Measurements from ENCODE around the gene TRAPPC14. TPM values are rescaled to one million over a fixed set of nuclear protein-coding genes. Genes with fewer than 3 reads are reported as not detected.

Gene TRAPPC14
- total RNA-seq, 3 donors from 2014 or later, result 3.4 to 16.1 (median 12.6) TPM

DNA sequence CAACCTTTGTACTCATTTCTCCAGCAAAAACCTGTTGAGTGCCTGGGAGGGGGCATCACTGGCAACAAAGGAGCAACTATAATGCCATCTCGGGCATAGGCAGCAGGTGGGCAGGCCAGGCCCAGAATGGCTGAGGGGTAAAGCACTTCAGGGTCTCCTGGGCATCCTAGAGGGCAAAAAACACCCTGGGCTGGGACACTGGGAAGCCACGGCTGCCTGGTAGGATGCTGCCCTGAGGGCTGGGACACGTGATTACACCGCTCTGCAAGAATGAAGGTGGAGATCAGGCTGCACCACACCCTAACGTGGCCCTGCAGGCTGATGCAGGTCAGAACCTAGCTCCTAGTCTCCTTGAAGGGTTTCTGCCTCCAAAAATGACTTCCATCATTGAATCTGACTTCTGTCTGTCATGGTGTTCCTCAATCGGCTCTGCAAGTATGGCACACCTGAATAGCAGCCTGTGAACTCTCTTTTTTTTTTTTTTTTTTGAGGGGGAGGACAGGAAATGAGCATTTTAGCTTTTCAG lies 4.5 kb upstream of the TRAPPC14 start:
- no peak overlapping the region for H3K4me3 ChIP-seq
- DNase-seq (ENCODE audit: low spot score in 2 of 2), result no peak
- H3K9me3 ChIP-seq, result no peaks in the 10 kb centered on the region
- TF ChIP-seq POLR2A (IDR thresholded peaks at IDR 0.05) (no peak), POLR2AphosphoS5 (IDR thresholded peaks at IDR 0.05) (no peak)
- TF ChIP-seq, protein P1, sequence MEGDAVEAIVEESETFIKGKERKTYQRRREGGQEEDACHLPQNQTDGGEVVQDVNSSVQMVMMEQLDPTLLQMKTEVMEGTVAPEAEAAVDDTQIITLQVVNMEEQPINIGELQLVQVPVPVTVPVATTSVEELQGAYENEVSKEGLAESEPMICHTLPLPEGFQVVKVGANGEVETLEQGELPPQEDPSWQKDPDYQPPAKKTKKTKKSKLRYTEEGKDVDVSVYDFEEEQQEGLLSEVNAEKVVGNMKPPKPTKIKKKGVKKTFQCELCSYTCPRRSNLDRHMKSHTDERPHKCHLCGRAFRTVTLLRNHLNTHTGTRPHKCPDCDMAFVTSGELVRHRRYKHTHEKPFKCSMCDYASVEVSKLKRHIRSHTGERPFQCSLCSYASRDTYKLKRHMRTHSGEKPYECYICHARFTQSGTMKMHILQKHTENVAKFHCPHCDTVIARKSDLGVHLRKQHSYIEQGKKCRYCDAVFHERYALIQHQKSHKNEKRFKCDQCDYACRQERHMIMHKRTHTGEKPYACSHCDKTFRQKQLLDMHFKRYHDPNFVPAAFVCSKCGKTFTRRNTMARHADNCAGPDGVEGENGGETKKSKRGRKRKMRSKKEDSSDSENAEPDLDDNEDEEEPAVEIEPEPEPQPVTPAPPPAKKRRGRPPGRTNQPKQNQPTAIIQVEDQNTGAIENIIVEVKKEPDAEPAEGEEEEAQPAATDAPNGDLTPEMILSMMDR (IDR thresholded peaks at IDR 0.05), result no peak
- no peaks in the 10 kb centered on the region for H3K36me3 ChIP-seq
- H3K4me1 ChIP-seq, result no peaks in the 10 kb centered on the region
- no peaks in the 10 kb centered on the region for H3K27me3 ChIP-seq
- intact Hi-C loops (cut with DNase I; ENCODE audit: low total_unique reads), result no loop called here
- no peak overlapping the region for H3K27ac ChIP-seq

DNA sequence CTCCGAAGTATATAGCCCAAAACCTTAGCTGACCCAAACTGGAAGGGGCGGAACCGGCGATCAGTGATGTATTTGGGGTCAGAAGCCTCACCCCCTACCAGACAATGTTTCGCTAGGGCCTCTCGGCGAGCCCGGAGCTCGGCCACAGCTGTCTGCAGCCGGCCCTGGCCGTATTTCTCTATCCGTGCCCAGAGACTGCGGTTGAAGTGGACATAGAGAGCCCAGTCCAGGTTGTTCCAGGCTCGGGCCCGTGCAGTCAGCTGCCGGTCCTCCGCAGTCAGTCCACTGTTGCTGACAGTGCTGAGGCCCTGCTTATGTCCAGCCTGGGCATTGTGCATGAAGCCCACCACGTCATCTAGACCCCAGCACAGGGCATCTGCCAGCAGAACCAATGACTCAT lies 1.5 kb upstream of the TRAPPC14 start:
- no peaks in the 10 kb centered on the region for H3K9me3 ChIP-seq
- H3K27ac ChIP-seq, result no peak overlapping the region
- TF ChIP-seq POLR2AphosphoS5 (IDR thresholded peaks at IDR 0.05) (no peak), POLR2A (IDR thresholded peaks at IDR 0.05) (no peak)
- TF ChIP-seq, protein P1 (IDR thresholded peaks at IDR 0.05), result no peak
- H3K27me3 ChIP-seq, result no peaks in the 10 kb centered on the region
- no peak for DNase-seq (ENCODE audit: low spot score in 2 of 2)
- no peaks in the 10 kb centered on the region for H3K36me3 ChIP-seq
- intact Hi-C loops (cut with DNase I; ENCODE audit: low total_unique reads), result no loop called here
- H3K4me1 ChIP-seq, result peaks cover 6 to 12% of the 10 kb centered on the region in 2 donors
- no peak overlapping the region for H3K4me3 ChIP-seq

DNA sequence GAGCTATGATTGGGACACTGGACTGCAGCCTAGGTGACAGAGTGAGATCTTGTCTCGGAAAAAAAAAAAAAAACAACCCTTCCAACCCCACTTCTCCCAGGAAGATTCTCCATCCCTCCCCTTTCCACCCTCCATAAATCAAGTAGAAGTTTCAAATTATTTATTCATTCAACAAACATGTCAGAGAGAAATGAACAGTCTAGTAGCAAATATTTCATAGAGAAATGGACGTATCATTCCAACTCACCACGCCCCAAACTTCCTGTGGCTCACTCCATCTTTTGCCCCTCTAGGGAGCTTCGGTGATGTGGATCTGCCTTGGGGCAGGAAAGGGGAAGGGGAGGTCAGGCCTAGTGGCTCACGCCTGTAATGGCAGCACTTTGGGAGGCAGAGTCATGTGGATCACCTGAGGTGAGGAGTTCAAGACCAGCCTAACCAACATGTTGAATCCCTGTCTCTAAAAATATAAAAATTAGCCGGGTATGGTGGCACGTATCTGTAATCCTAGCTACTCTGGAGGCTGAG lies 638 bp upstream of the TRAPPC14 start:
- peaks cover 6 to 12% of the 10 kb centered on the region in 2 donors for H3K4me1 ChIP-seq
- peak overlapping the region; percentile 76 to 86 for H3K27ac ChIP-seq
- H3K9me3 ChIP-seq, result no peaks in the 10 kb centered on the region
- intact Hi-C loops (cut with DNase I; ENCODE audit: low total_unique reads), result no loop called here
- H3K36me3 ChIP-seq, result no peaks in the 10 kb centered on the region
- H3K4me3 ChIP-seq, result peak overlapping the region; percentile 85 to 99 (median 85)
- TF ChIP-seq POLR2AphosphoS5 (IDR thresholded peaks at IDR 0.05) (no peak), POLR2A (IDR thresholded peaks at IDR 0.05) (no peak)
- TF ChIP-seq, protein P1 (IDR thresholded peaks at IDR 0.05), result no peak
- DNase-seq (ENCODE audit: low spot score in 2 of 2), result no peak
- no peaks in the 10 kb centered on the region for H3K27me3 ChIP-seq

DNA sequence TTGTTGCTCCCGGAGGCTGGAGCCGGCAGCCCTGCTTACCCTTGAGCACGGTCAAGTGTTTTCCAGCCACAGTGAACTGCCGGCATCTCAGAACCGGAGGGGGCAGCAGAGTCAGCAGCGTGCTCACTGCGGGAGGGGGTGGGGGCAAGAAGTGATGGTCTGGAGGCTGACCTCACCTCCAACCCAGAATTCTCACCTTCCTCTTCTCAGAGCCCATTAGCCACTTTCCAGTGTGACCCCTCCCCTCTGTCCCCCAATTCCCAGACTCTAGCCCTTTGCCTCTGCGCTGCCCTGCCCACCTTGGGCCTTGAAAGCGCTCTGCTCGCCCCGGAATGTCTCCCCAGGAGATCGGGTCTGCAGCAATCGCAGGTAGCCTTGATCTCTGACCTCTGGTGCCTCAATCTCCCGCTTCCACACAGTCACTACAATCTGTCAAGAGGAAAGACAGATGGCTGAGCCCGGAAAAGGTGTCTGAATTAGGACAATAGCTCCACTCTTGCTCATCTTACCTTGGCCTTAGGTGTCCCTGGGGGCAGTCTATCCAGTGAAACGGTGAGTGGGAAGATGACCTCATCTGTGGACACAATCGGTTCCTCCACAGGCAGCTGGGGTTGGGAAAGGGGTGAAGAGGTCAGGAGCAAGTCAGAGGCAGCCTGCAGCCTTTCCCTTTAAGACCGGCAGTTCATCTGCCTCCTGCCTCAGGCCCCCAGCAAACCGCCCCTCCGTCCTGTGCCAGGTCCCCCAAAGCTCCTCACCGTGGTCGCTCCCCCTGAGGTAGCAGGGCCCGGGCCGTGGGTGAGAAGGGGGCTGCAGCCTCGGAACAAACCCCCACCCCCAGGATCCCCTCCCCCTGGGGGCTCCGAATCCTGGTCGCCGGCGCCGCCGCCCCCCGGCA lies 942 bp downstream of the TRAPPC14 start:
- Histone ChIP-seq H3K27ac (peak overlapping the region; percentile 76 to 86), H3K36me3 (no peaks in the 10 kb centered on the region), H3K27me3 (no peaks in the 10 kb centered on the region), H3K4me3 (peak overlapping the region; percentile 85 to 99 (median 85)), H3K4me1 (peaks cover 6 to 12% of the 10 kb centered on the region in 2 donors), H3K9me3 (no peaks in the 10 kb centered on the region)
- intact Hi-C loops (cut with DNase I; ENCODE audit: low total_unique reads), result no loop called here
- TF ChIP-seq POLR2A (IDR thresholded peaks at IDR 0.05) (no peak), POLR2AphosphoS5 (IDR thresholded peaks at IDR 0.05) (no peak)
- TF ChIP-seq, protein P1 (IDR thresholded peaks at IDR 0.05), result no peak
- no peak for DNase-seq (ENCODE audit: low spot score in 2 of 2)

DNA sequence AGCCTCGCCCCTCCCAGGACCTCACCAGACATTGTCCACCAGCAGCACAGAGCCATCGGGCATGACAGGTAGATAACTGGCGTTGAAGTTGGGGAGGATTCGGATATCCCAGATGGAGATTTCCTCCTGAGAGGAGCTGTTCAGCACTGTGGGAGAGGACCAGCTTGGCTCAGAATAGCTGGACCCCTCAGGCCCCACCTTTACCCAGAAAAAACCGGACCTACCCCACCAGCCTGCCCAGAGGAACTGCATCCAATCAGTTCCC lies 1.5 kb downstream of the TRAPPC14 start:
- peak overlapping the region; percentile 76 to 86 for H3K27ac ChIP-seq
- H3K9me3 ChIP-seq, result no peaks in the 10 kb centered on the region
- intact Hi-C loops (cut with DNase I; ENCODE audit: low total_unique reads), result no loop called here
- TF ChIP-seq POLR2AphosphoS5 (IDR thresholded peaks at IDR 0.05), result no peak
- TF ChIP-seq POLR2A (IDR thresholded peaks at IDR 0.05), result no peak
- TF ChIP-seq, protein P1 (IDR thresholded peaks at IDR 0.05), result no peak
- H3K27me3 ChIP-seq, result no peaks in the 10 kb centered on the region
- H3K4me3 ChIP-seq, result peak overlapping the region in 2 of 3 donors; percentile 85 to 99
- no peak for DNase-seq (ENCODE audit: low spot score in 2 of 2)
- no peaks in the 10 kb centered on the region for H3K36me3 ChIP-seq
- H3K4me1 ChIP-seq, result peaks cover 6 to 12% of the 10 kb centered on the region in 2 donors

All from breast epithelium (tissue), 4 donors.